Bronchus fibroblast of lung (primary cell): ENCODE data around the gene THOC5. TPM values are rescaled to one million over a fixed set of nuclear protein-coding genes. Genes with fewer than 3 reads are reported as not detected.

ENCODE experiments used
- total RNA-seq: library from RNA; depleted of rRNA; stranded (reverse); fragments of >200 nt; gene quantifications from 2 replicates; pipeline ENCODE4 v1.2.3, GENCODE V29; 2015

Gene THOC5
- total RNA-seq = 41.0 and 41.9 TPM in 2 replicates

DNA sequence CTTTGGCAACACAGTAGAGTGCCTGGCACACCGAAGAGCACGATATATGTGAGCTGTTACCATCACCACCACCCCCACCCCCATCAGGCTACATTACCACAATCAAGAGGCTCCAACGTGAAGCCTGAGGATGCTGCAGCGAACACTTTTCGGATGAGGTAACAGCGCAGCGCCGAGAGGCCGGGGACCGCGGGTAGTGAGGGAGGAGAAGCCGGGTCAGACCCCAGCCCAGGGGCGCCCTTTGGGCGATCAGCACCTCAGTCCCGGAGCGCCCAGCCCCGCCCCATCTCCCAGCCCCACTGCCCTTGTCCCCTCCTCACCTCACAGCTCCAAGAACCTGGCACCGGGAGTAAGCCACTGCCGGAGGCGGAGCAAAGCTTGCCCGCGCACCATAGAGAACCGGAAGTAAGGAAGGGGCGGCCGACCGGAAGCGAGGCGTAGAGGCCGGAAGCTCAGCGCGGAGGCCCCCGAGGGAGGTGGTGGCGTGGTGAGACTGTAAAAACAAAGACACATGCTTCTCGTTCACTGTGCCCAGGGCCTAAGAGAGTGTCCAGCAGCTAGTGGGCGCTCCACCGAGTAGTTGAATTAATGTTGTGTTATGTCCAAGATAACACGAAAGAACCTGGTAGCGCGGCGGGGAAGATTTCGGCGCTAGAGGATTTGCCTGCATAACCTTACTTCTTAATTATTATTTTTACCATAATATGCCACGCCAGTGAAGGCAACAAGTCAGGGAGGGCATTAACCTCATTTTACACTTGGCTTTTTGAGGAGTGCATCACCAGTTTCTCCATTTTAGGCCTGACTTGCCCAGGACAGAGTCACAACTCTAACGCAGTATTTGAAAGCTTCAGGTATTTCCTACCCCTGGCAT is at the start of gene THOC5:
Gene THOC5 (minus strand): TSS at position 407 of the 874 bp plus-strand sequence. CDS start 4,610 bp downstream, outside the sequence.

DNA sequence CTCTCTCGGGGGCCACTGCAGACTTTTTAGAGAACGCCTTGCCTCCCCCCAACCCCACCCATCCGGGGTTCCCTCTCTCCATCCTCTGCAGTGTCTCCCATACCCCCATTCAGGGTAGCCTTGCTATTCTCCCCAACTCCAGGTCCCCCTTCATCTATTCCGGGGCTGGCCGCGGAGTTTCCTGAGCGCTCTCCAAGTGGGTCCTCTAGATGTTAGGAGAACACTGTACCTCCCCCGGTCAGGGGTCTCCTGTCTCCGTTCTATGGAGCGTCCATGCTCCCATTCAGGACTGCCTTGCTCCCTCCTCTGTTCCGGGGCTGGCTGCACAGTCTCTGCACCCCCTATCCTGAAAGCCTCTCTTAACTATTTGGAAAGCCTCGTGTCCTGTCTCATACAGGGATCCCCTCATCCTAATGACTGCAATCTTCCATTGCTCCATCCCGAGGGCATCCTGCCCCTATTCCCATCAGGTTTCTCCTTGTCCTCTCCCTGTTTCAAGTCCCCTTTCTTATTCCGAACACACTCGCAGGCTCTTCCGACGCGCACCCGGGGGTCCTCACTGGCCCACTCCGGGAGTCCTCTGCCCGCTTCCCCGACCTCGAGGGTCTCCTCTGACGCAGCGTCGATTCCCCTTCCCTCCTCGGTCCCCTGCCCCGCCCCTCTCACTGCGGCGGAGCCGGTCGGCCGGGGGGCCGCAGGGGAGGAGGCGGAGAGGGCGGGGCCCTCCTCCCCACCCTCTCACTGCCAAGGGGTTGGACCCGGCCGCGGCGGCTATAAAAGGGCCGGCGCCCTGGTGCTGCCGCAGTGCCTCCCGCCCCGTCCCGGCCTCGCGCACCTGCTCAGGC is 73.9 kb downstream of the THOC5 start, which contains the start of gene NEFH:
Gene NEFH (plus strand): TSS at position 802 of the 845 bp plus-strand sequence. CDS start 45 bp downstream, outside the sequence.

Other genes with a start within 250 kb of the THOC5 start
- gene GAS2L1, start 247.1 kb downstream of the THOC5 start, total RNA-seq = 24.5 and 26.6 TPM in 2 replicates
- under 0.01 TPM in 1 of 2 replicates, not detected in the other for gene RASL10A, start 238.1 kb downstream of the THOC5 start, total RNA-seq
- gene AP1B1, start 165.2 kb downstream of the THOC5 start, total RNA-seq = 61.0 and 61.8 TPM in 2 replicates
- not detected in 2 replicates for gene RFPL1, start 115.2 kb downstream of the THOC5 start, total RNA-seq
- 2.1 and 2.5 TPM in 2 replicates for gene NEFH, start 73.5 kb downstream of the THOC5 start, total RNA-seq
- gene NIPSNAP1, start 27.4 kb upstream of the THOC5 start, total RNA-seq = 89.5 and 116 TPM in 2 replicates
- gene NF2, start 49.9 kb upstream of the THOC5 start, total RNA-seq = 68.2 and 72.8 TPM in 2 replicates
- 0.17 TPM in 1 of 2 replicates, not detected in the other for gene CABP7, start 166.2 kb upstream of the THOC5 start, total RNA-seq
- gene ZMAT5, start 213.2 kb upstream of the THOC5 start, total RNA-seq = 36.5 and 44.4 TPM in 2 replicates
- 120 and 142 TPM in 2 replicates for gene UQCR10, start 213.6 kb upstream of the THOC5 start, total RNA-seq